Motor neuron (in vitro differentiated cells): Measurements from ENCODE around the gene ZNF646. TPM values are rescaled to one million over a fixed set of nuclear protein-coding genes. Genes with fewer than 3 reads are reported as not detected.

Experiments
- ATAC-seq, 8 experiments: fragments of 200-7000 bp; cut with Tn5 transposase; replicated peaks in 6 of 8; 2 replicates each; pipeline ENCODE4 v1.8.0; 2021; ENCODE audit warnings: mild to moderate bottlenecking in 8 of 8, moderate library complexity in 8 of 8
- H3K27ac ChIP-seq, 2 donors: fragments of 250-450 bp; sonication (Bioruptor Pico); 2 replicates each; pipeline ENCODE4 v1.9.0; 2021; ENCODE audit warnings: antibody characterized with exemption in 2 of 2, mild to moderate bottlenecking in 2 of 2, moderate library complexity in 1 of 2
- H3K4me1 ChIP-seq, 2 donors: fragments of 250-450 bp; sonication (Bioruptor Pico); replicated peaks in 1 of 2; 2 replicates each; pipeline ENCODE4 v1.6.1; 2021; ENCODE audit warnings: antibody characterized with exemption in 2 of 2, mild to moderate bottlenecking in 2 of 2, moderate library complexity in 1 of 2
- H3K4me3 ChIP-seq, 5 donors: fragments of 250-450 bp; sonication (Bioruptor Pico); 2 replicates each; pipeline ENCODE4 v1.9.0; 2021; ENCODE audit warnings: antibody characterized with exemption in 5 of 5, mild to moderate bottlenecking in 5 of 5, moderate library complexity in 4 of 5
- WGBS, 10 experiments: fragments of 450-650 bp; shearing (Covaris generic); methylation state at CpG; one replicate each; pipeline ENCODE4 v1.0.0; 2022; 5-methylcytosine and 5-hydroxymethylcytosine counted together
- in situ Hi-C, 9 experiments: fragments of 400-800 bp; cut with MboI; loops; one replicate each; pipeline ENCODE4 v1.15.0; 2021; ENCODE audit warnings: low sequenced_read_pairs in 9 of 9, low pct_unique_long_range_greater_than_20kb in 2 of 9; ENCODE audit not compliant: unreplicated experiment in 9 of 9
- total RNA-seq, 8 experiments: library from RNA; unstranded; fragments of 300-600 nt; gene quantifications; 2 replicates each; pipeline versions ENCODE4 v1.2.3 to v1.2.4, GENCODE V29; 2022

ZNF646 gene
- total RNA-seq, 8 experiments from 2014 or later = 9.8 to 23.0 (median 12.6) TPM

DNA sequence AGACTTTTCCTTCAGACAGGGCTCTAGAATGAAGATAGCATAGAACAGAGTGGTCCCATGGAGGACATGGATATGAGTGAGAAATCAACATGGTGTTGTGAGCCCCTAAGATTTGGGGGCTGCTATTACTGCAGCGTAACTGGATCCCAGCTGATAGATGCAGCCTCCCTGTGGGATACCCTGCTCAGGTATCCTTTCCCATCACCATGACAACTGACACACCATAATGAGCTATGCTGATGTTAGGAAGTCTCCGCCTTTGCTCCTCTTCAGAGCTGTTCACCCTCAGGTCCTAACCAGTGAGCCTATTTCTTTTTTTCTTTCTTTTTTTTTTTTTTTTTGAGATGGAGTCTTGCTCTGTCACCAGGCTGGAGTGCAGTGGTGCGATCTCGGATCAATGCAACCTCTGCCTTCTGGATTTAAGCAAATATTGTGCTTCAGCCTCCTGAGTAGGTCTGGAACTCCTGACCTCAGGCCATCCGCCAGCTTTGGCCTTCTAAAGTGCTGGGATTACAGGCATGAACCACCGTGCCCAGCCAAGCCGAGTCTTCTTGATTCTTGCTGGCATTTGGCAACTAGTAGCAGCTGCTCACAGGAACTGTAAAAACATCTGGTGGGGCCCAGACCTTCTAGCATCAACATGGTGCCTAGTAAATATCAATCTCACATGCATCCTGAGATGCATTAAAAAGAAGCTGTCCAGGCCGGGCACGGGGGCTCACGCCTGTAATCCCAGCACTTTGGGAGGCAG, 23.8 kb upstream of the ZNF646 start:
- in situ Hi-C loops = no loop called here
- Histone ChIP-seq H3K4me1 (no peaks in the 10 kb centered on the region), H3K4me3 (no peak overlapping the region), H3K27ac (no peak overlapping the region)
- peak in 1 of 8 experiments; percentile 26 for ATAC-seq
- WGBS, 10 experiments = 55 to 96% (median 65%) methylated on average over 1 to 6 of the region's 10 CpGs; no CpG with 5 or more reads in 4 of the 10 experiments

- 0 to 100% (median 50%) methylated on average over 1 to 2 of the region's 2 CpGs; no CpG with 5 or more reads in 3 of the 10 experiments for WGBS, 10 experiments
- in situ Hi-C loops = no loop called here
- H3K4me3 ChIP-seq = no peak overlapping the region
- no peaks in the 10 kb centered on the region for H3K4me1 ChIP-seq
- H3K27ac ChIP-seq = no peak overlapping the region
- ATAC-seq = peak; percentile 74 to 98 (median 92)
These were observed 22.1 kb upstream of the ZNF646 start for GRCh38 chr16:31052114-31052513.

DNA sequence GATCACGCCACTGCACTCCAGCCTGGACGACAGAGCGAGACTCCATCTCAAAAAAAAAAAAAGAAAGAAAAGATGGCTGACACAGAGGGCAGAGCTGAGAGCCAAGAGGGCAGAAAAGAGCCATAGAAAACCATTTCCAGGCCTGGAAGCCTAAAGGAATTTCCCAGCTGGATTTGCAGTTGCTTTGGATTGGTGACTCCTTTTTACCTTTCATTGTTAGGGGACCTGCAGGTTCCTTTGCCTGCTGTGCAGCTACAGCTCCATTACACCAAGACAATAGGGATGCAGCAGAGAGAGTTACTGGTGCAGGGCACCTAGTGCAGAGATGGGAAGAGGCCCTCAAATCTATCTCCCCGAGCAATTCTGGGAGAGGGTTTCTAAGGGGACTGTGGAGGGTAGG, 18.6 kb upstream of the ZNF646 start:
- WGBS, 10 experiments = 80 to 100% (median 100%) methylated on average over 1 to 4 of the region's 4 CpGs; no CpG with 5 or more reads in 3 of the 10 experiments
- no peak overlapping the region for H3K4me3 ChIP-seq
- ATAC-seq = no peak
- in situ Hi-C loops = no loop called here
- H3K27ac ChIP-seq = no peak overlapping the region
- H3K4me1 ChIP-seq = no peaks in the 10 kb centered on the region

GRCh38 chr16:31061126-31061812, 13.0 kb upstream of the ZNF646 start:
- H3K4me3 ChIP-seq = no peak overlapping the region
- WGBS, 10 experiments = 100% methylated on average over 1 to 3 of the region's 42 CpGs; no CpG with 5 or more reads in 8 of the 10 experiments
- peak in 1 of 8 experiments; percentile 25 for ATAC-seq
- in situ Hi-C loops = no loop called here
- H3K4me1 ChIP-seq = no peaks in the 10 kb centered on the region
- no peak overlapping the region for H3K27ac ChIP-seq

DNA sequence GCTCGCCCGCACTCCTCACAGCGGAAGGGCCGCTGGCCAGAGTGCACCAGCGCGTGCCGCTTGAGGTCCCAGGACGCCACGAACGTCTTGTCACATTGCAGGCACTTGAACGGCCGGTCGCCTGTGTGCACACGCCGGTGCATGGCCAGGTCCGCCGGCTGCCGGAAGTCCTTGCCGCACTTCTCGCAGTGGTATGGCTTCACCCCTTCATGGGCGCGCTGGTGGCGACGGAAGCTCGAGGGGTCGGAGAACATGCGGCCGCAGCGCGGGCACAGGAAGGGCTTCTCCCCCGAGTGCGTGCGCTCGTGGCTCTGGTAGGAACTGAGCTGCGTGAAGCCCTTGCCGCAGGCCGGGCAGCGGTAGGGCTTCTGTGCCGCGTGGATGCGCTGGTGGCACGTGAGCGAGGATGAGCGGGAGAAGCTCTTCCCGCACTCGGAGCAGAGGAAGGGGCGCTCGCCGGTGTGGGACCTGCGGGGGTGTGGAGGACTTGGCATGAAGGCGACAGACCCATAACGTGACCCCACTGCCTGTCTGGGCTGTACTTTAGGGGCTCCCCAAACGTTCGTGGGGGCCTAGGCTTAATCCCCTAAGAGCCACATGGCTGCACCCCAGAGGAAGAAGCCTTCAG, 12.3 kb upstream of the ZNF646 start:
- WGBS, 10 experiments = 95 to 97% (median 96%) methylated on average over 4 to 31 of the region's 54 CpGs; no CpG with 5 or more reads in 7 of the 10 experiments

DNA sequence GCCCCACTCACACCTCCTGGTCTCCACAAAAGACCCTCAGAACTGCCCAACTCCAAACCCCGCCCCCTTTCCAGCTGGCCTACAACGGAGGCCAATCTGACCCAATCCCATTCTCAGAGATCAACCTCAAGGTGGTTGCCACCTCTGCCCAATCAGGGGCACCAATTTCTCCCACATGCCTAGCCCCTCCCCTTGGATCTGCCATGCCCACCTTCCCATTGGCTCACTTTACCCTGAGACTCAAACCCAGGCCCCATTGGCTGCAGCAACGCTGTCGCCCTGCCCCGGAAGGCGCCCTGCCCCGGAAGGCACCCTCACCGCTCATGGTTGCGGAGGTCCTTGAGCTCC, 10.8 kb upstream of the ZNF646 start:
- ATAC-seq = no peak
- in situ Hi-C loops = no loop called here
- H3K27ac ChIP-seq = no peak overlapping the region
- no peaks in the 10 kb centered on the region for H3K4me1 ChIP-seq
- H3K4me3 ChIP-seq = no peak overlapping the region
- 20 to 100% (median 93%) methylated on average over 1 to 6 of the region's 9 CpGs; no CpG with 5 or more reads in 7 of the 10 experiments for WGBS, 10 experiments

More for the DNA sequence above, 12.3 kb upstream of the ZNF646 start:
- H3K27ac ChIP-seq = no peak overlapping the region
- in situ Hi-C loops = no loop called here
- H3K4me1 ChIP-seq = no peaks in the 10 kb centered on the region
- ATAC-seq = no peak
- no peak overlapping the region for H3K4me3 ChIP-seq

GRCh38 chr16:31063843-31064611, 10.2 kb upstream of the ZNF646 start:
- no peaks in the 10 kb centered on the region for H3K4me1 ChIP-seq
- WGBS, 10 experiments = 85 to 100% (median 95%) methylated on average over 3 to 35 of the region's 56 CpGs; no CpG with 5 or more reads in 3 of the 10 experiments
- ATAC-seq = peak in 1 of 8 experiments; percentile 25
- in situ Hi-C loops = no loop called here
- H3K27ac ChIP-seq = no peak overlapping the region
- no peak overlapping the region for H3K4me3 ChIP-seq

DNA sequence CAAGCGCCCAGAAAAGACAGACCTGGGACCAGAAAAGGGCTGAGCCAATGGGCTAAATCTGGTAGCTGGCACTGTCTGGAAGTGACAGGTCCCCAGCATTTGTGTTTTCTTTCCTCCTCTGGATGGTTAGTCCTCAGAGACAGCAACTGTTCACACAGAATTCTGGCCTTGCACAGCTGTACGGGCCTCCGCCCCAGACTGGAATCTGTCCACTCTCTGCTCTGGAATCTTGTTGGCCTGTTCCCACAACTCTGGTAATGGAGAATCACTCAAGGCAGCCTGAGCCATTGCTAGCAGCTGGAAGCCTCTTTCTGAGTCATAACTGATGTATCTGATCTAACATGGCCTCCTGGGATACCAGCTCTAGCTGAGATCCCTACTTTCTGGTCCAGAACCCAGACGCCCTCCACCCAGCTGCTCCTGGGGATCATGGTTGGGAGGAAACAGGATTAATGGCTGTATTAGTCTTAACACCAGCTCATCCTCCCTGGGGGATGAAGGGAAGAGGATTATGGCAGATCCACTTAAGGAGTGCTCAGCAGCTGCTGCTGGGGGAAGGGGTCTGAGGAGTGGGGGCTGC, 9.2 kb upstream of the ZNF646 start:
- Histone ChIP-seq H3K4me3 (no peak overlapping the region), H3K27ac (no peak overlapping the region), H3K4me1 (no peaks in the 10 kb centered on the region)
- WGBS, 10 experiments = 60 to 100% (median 90%) methylated on average over 1 to 3 of the region's 4 CpGs; no CpG with 5 or more reads in 6 of the 10 experiments
- in situ Hi-C loops = no loop called here
- peak in 5 of 8 experiments; percentile 10 to 100 (median 90) for ATAC-seq

DNA sequence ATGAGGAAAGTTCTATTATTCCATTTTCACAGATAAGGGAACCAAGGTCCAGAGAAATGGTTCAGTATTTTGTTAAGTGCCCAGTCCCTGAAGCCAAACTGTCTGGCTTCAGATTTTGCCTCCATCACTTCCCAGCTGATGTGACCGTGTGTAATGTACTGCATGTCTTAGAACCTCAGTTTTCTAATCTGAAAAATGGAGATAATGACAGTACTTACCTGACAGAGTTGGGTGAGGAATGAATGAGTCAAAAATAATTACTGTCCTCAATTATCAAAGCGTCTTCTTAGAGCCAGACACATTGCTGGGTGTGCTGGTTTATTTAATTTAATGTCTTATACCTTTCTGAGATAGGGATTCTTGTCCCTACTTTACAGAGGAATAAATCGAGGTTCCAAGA, 6.9 kb upstream of the ZNF646 start:
- WGBS, 10 experiments = 67 to 100% (median 86%) methylated on average over 1 to 3 of the region's 3 CpGs; no CpG with 5 or more reads in 2 of the 10 experiments
- H3K4me3 ChIP-seq = no peak overlapping the region
- no peak overlapping the region for H3K27ac ChIP-seq
- ATAC-seq = no peak
- peaks cover 0 to 4% of the 10 kb centered on the region in 2 donors for H3K4me1 ChIP-seq
- in situ Hi-C loops = no loop called here

DNA sequence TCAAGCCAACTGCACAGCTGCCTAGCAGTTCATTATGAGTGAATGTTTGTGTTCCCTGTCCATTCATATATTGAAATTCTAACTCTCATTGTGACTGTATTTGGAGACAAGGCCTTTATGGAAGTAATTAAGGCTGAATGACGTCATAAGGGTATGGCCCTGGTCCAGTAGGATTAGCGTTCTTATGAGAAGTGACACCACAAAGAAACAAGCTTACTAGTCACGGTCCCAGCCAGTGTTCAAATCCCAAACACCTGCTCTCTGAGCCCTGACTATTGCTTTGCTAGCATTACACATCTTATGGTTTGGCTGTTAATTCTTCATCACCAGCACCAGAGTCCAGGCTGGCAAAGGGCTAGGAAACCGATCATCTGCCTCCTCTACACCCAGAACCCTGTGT, 2.4 kb upstream of the ZNF646 start:
- peak overlapping the region in 1 of 2 donors; percentile 92 for H3K27ac ChIP-seq
- WGBS, 10 experiments = 0 to 80% (median 7%) methylated on average over 1 to 4 of the region's 4 CpGs; no CpG with 5 or more reads in 2 of the 10 experiments
- peak in 1 of 8 experiments; percentile 1 for ATAC-seq
- peaks cover 4 to 8% of the 10 kb centered on the region in 2 donors for H3K4me1 ChIP-seq
- in situ Hi-C loops = no loop called here
- peak overlapping the region; percentile 63 to 99 (median 81) for H3K4me3 ChIP-seq

- Histone ChIP-seq H3K27ac (peak overlapping the region; percentile 92 to 96), H3K4me1 (peaks cover 4 to 8% of the 10 kb centered on the region in 2 donors), H3K4me3 (peak overlapping the region; percentile 63 to 99 (median 81))
- WGBS, 10 experiments = 0 to 7% (median 0%) methylated on average over 1 to 17 of the region's 27 CpGs; no CpG with 5 or more reads in 4 of the 10 experiments
- in situ Hi-C loops = no loop called here
- ATAC-seq = peak in 2 of 8 experiments; percentile 1
These were observed 1.6 kb upstream of the ZNF646 start for GRCh38 chr16:31072540-31073141.
